ENCODE results near the gene TRPM6. TPM values are rescaled to one million over a fixed set of nuclear protein-coding genes. Genes with fewer than 3 reads are reported as not detected.
"Not testable (repeated sequence)": the region's sequence is repeated elsewhere in the genome, so short reads cannot be mapped to it uniquely, and the experiment has no call there.

The TRPM6 gene, protein sequence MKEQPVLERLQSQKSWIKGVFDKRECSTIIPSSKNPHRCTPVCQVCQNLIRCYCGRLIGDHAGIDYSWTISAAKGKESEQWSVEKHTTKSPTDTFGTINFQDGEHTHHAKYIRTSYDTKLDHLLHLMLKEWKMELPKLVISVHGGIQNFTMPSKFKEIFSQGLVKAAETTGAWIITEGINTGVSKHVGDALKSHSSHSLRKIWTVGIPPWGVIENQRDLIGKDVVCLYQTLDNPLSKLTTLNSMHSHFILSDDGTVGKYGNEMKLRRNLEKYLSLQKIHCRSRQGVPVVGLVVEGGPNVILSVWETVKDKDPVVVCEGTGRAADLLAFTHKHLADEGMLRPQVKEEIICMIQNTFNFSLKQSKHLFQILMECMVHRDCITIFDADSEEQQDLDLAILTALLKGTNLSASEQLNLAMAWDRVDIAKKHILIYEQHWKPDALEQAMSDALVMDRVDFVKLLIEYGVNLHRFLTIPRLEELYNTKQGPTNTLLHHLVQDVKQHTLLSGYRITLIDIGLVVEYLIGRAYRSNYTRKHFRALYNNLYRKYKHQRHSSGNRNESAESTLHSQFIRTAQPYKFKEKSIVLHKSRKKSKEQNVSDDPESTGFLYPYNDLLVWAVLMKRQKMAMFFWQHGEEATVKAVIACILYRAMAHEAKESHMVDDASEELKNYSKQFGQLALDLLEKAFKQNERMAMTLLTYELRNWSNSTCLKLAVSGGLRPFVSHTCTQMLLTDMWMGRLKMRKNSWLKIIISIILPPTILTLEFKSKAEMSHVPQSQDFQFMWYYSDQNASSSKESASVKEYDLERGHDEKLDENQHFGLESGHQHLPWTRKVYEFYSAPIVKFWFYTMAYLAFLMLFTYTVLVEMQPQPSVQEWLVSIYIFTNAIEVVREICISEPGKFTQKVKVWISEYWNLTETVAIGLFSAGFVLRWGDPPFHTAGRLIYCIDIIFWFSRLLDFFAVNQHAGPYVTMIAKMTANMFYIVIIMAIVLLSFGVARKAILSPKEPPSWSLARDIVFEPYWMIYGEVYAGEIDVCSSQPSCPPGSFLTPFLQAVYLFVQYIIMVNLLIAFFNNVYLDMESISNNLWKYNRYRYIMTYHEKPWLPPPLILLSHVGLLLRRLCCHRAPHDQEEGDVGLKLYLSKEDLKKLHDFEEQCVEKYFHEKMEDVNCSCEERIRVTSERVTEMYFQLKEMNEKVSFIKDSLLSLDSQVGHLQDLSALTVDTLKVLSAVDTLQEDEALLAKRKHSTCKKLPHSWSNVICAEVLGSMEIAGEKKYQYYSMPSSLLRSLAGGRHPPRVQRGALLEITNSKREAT (N-terminal part only)
- total RNA-seq: 0.27 TPM
- long read RNA-seq: 0 reads

GRCh38 chr9:74887041-74887980, at the start of gene TRPM6:
TRPM6 (minus strand) TSS chr9:74887921; CDS start chr9:74887856, 65 bp downstream.
- peak; percentile 93 for DNase-seq (ENCODE audit: missing footprints)
- intact Hi-C loops (cut with DNase I): loop anchor here (1.0 kb wide), 1 partner anchor 65 kb away; the partner anchor contains the start of gene C9orf40
- ATAC-seq: peak; percentile 89

GRCh38 chr9:74935008-74935407, 47.3 kb upstream of the TRPM6 start:
- no peak for ATAC-seq
- no peak for DNase-seq (ENCODE audit: missing footprints)
- intact Hi-C loops (cut with DNase I): no loop called here

DNA sequence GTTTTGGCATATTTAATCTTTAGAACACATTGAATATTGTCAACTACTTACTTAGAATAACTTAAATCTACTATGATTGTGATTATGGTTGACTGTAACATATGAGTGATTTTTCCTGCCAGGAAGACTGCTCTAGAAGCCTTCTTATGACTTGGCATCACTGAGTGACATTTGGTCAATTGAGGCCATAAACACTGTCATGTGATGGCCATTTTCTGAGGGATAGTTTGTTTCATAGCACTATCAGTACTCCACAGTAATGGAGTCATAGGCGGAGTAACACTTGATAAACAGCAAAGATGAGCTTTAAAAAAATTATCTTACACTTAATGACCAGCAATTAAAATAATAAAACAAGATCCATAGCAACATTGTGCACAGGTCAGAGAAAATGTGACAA, 34.0 kb upstream of the TRPM6 start:
- intact Hi-C loops (cut with DNase I): no loop called here
- DNase-seq (ENCODE audit: missing footprints) (no peak), ATAC-seq (no peak)

- intact Hi-C loops (cut with DNase I): no loop called here
- DNase-seq (ENCODE audit: missing footprints) (no peak), ATAC-seq (no peak)
Measured at GRCh38 chr9:74920944-74921626, 33.4 kb upstream of the TRPM6 start.

DNA sequence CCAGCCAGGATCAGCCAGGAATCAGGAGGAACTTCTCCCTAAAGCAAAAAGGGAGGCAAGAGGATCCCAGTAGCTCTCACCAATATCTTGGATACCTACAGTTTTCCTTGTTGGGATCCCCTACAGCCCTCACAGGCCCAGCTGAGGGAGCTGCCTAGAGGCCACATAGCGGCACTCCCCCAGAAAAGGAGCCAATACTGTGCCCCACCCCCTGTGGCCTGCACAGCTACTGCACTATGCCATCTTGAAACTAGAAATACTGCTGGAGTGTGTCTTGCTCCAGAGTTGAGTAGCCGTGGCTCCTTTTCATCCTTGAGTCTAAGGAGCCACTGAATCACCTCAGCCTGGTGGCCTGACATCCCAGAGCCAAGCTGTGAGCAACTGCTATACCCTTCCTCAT, 22.3 kb upstream of the TRPM6 start:
- intact Hi-C loops (cut with DNase I): no loop called here
- no peak for DNase-seq (ENCODE audit: missing footprints)
- no peak for ATAC-seq

DNA sequence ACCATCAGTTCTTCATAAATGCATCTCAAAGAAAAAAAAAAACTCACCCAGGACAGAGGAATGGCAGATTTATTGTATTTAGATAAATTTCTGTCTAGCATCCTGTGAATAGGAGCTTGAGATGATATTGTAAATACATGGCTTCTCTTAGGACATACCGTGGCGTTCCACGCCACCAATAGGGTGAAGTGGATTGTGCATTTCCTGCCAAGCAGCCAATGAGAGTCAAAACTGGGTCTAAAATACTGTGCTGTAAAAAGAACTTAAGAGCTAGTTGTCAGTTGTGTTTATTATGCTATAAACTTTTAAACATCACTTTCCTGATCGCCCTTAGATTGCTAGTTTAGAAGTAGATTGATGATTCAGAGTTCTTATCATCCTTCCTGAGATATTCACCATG, 20.9 kb upstream of the TRPM6 start:
- intact Hi-C loops (cut with DNase I): no loop called here
- DNase-seq (ENCODE audit: missing footprints) (no peak), ATAC-seq (no peak)

DNA sequence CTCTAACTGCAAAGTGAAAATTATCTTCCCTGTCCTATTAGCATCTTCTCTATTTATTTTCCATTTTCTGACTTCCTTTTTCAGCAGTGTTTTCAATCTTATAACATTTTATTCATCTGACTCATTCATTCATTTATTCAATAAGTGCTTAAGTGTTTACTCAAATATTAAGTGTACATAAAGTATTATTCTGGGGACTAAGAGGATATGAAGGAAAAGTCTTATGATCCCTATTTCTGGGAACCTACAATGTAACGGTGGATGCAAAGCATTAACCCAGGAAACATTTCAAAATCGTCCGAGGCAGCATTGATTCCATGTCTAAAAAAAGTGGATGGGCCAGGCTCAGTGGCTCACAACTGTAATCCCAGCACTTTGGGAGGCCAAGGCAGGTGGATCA, 19.4 kb upstream of the TRPM6 start:
- ATAC-seq (no peak), DNase-seq (ENCODE audit: missing footprints) (no peak)

GRCh38 chr9:74901001-74901400, 13.3 kb upstream of the TRPM6 start:
- ATAC-seq (no peak), DNase-seq (ENCODE audit: missing footprints) (no peak)
- intact Hi-C loops (cut with DNase I): no loop called here

More for the DNA sequence above, 19.4 kb upstream of the TRPM6 start:
- intact Hi-C loops (cut with DNase I): no loop called here

GRCh38 chr9:74888449-74888848, 728 bp upstream of the TRPM6 start:
- not testable (repeated sequence) for DNase-seq (ENCODE audit: missing footprints); ATAC-seq

GRCh38 chr9:74887981-74888370, 255 bp upstream of the TRPM6 start:
- DNase-seq (ENCODE audit: missing footprints) (no peak), ATAC-seq (no peak)
- intact Hi-C loops (cut with DNase I): loop anchor here (1.0 kb wide), 1 partner anchor 64 kb away; the partner anchor contains the start of gene C9orf40

More at GRCh38 chr9:74888449-74888848, 728 bp upstream of the TRPM6 start:
- intact Hi-C loops (cut with DNase I): not testable (repeated sequence)

- ATAC-seq: no peak
- no peak for DNase-seq (ENCODE audit: missing footprints)
- intact Hi-C loops (cut with DNase I): no loop called here
Measured at GRCh38 chr9:74876382-74876949, 11.3 kb downstream of the TRPM6 start.

- no peak for ATAC-seq
- DNase-seq (ENCODE audit: missing footprints): no peak
- intact Hi-C loops (cut with DNase I): no loop called here
Measured at GRCh38 chr9:74875656-74876055, 12.1 kb downstream of the TRPM6 start.

- intact Hi-C loops (cut with DNase I): no loop called here
- DNase-seq (ENCODE audit: missing footprints) (no peak), ATAC-seq (no peak)
Measured at GRCh38 chr9:74874220-74874619, 13.5 kb downstream of the TRPM6 start.

DNA sequence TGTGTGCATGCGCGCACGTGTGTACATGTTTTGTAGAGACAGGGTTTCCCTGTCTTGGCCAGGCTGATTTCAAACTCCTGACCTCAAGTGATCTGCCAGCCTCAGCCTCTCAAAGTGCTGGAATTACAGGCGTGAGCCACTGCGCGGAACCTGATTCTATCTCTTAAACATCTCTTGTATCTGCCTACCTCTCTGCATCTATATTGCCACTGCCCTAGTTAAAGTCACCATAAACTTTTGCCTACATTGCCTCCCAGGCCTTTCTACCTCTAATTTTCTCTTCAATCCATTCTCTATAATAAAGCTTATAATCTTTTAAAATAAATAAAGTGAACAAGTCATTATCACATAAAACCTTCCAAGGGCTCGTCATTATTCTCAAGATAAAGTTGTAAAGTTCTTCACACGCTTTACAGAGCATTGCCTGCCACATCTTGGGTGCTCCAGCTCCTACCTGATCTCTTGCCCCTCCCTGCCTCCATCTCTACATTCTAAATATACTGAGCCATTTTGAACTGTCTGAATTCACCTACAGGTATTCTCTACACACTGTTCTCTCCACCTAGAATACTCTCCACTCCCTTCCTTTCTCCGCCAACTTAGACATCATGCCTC, 15.0 kb downstream of the TRPM6 start:
- DNase-seq (ENCODE audit: missing footprints) (no peak), ATAC-seq (no peak)
- intact Hi-C loops (cut with DNase I): no loop called here

- DNase-seq (ENCODE audit: missing footprints): no peak
- ATAC-seq: no peak
- intact Hi-C loops (cut with DNase I): no loop called here
Measured at GRCh38 chr9:74867483-74867882, 20.2 kb downstream of the TRPM6 start.

- ATAC-seq (no peak), DNase-seq (ENCODE audit: missing footprints) (no peak)
- intact Hi-C loops (cut with DNase I): no loop called here
Measured at GRCh38 chr9:74865177-74865576, 22.5 kb downstream of the TRPM6 start.

All from Right ventricle myocardium inferior (tissue), 1 donor.